Measurements from ENCODE around the gene YIF1B. TPM values are rescaled to one million over a fixed set of nuclear protein-coding genes. Genes with fewer than 3 reads are reported as not detected.

Gene YIF1B
- total and polyA plus RNA-seq, 3 experiments from 2014 or later: 45.4 to 60.3 (median 57.9) TPM

DNA sequence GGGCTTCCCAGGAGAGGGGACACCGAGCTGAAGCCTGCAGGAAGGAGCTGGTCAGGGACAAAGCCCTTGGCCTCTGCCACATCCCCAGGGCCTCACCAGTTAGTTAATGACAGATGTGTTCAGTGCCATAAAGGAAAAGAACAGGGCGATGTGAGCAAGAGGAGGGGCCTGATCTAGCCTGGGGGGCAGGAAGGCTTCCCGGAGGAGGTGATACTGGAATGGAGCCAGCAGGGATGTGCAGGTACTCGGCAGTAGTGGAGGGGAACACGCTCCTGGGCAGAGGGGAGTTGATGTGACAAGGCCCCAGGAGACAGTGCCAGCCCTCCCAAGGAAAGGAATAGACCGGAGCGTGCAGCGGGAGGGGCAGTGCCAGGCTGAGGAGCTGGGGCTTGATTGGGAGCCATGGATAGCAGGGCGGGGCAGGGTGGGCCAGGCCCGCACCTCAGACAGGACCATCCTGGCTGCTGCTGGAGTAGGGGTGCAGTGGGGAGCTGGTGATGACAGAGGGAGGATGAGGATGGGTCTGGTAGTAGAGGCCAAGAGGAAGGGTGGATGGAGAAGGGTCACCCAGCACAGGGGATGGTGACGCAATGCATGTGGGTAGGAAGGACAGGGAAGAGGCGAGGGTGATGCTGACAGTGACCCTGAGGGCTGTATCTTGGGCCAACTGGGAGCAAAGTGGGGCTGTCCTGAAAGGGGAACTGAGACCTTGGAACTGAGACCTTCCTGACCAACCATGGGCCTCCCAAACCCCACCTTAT lies 7.6 kb downstream of the YIF1B start:
- no peak overlapping the region for H3K27ac ChIP-seq (ENCODE audit: low read depth, low read length)
- no peaks in the 10 kb centered on the region for H3K9me3 Mint-ChIP-seq
- no peaks in the 10 kb centered on the region for H3K9me3 ChIP-seq (ENCODE audit: low read length)
- no peak overlapping the region for H3K4me3 ChIP-seq (ENCODE audit: low read length)
- no peaks in the 10 kb centered on the region for H3K4me1 ChIP-seq (ENCODE audit: insufficient read depth, low read length)
- ChIA-PET CTCF (no interaction called here), POLR2A (no interaction called here)
- no peaks in the 10 kb centered on the region for H3K27me3 ChIP-seq (ENCODE audit: insufficient read depth, low read length, poor library complexity, severe bottlenecking)
- no peaks in the 10 kb centered on the region for H3K27me3 Mint-ChIP-seq
- H3K4me1 Mint-ChIP-seq: peaks cover 0 to 17% (median 9%) of the 10 kb centered on the region in 3 donors
- H3K36me3 ChIP-seq (ENCODE audit: insufficient read depth, low read length): no peaks in the 10 kb centered on the region
- H3K4me3 Mint-ChIP-seq: no peak overlapping the region
- no peak for DNase-seq
- H3K27ac Mint-ChIP-seq: peak overlapping the region in 1 of 8 donors; percentile 17
- H3K36me3 Mint-ChIP-seq: peaks cover 0 to 43% (median 4%) of the 10 kb centered on the region in 3 donors

DNA sequence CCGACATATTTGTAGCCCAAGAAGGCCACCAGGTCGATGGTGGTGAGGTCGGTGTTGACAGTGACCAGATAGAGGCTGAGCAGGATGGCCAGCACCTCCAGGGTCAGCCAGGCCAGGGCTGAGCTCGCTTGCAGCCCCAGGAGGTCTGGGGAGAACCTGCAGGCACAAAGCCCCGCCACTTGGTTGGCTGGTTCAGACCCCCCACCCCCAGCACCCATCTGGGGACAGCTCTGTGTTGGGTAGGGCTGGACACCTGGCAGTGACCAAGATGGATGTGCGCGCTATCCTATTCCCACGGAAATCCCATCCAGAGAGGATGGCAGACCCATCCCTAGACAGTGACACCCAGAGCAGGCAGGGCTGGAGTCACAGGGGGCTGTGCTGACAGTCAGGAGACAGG lies 8.2 kb downstream of the YIF1B start:
- H3K27me3 Mint-ChIP-seq: no peaks in the 10 kb centered on the region

DNA sequence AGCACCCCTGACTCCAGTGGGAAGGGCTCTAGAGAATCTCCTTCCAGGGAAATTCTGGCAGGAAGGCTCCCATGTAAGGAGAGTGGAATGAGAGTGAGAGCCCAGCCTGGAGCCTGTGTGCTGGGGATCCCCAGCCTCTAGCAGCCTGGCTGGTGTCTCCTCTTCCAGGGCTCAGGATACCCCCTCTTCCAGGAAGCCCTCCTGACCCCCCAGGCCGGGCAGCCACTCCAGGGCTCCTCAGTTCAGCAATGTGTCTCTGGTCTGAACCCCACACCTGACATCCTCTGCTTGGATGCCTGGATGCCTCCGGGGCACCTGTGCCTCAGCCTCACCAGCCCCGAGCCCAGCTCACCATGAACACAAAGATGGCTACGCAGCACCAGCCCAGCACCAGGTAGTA lies 8.7 kb downstream of the YIF1B start:
- peaks cover 0 to 43% (median 4%) of the 10 kb centered on the region in 3 donors for H3K36me3 Mint-ChIP-seq
- Histone ChIP-seq H3K27me3 (ENCODE audit: insufficient read depth, low read length, poor library complexity, severe bottlenecking) (no peaks in the 10 kb centered on the region), H3K36me3 (ENCODE audit: insufficient read depth, low read length) (no peaks in the 10 kb centered on the region), H3K4me1 (ENCODE audit: insufficient read depth, low read length) (no peaks in the 10 kb centered on the region), H3K27ac (ENCODE audit: low read depth, low read length) (no peak overlapping the region), H3K4me3 (ENCODE audit: low read length) (no peak overlapping the region), H3K9me3 (ENCODE audit: low read length) (no peaks in the 10 kb centered on the region)
- H3K4me3 Mint-ChIP-seq: no peak overlapping the region
- H3K27me3 Mint-ChIP-seq: no peaks in the 10 kb centered on the region
- no peak for DNase-seq
- CTCF ChIA-PET: no interaction called here
- no peaks in the 10 kb centered on the region for H3K9me3 Mint-ChIP-seq
- H3K4me1 Mint-ChIP-seq: peaks cover 0 to 14% (median 4%) of the 10 kb centered on the region in 3 donors
- POLR2A ChIA-PET: no interaction called here
- no peak overlapping the region for H3K27ac Mint-ChIP-seq

More for the DNA sequence above, 8.2 kb downstream of the YIF1B start:
- H3K9me3 Mint-ChIP-seq: no peaks in the 10 kb centered on the region
- ChIA-PET POLR2A (no interaction called here), CTCF (no interaction called here)
- H3K4me1 Mint-ChIP-seq: peaks cover 0 to 16% (median 8%) of the 10 kb centered on the region in 3 donors
- Histone ChIP-seq H3K4me3 (ENCODE audit: low read length) (no peak overlapping the region), H3K9me3 (ENCODE audit: low read length) (no peaks in the 10 kb centered on the region), H3K36me3 (ENCODE audit: insufficient read depth, low read length) (no peaks in the 10 kb centered on the region), H3K27ac (ENCODE audit: low read depth, low read length) (no peak overlapping the region), H3K27me3 (ENCODE audit: insufficient read depth, low read length, poor library complexity, severe bottlenecking) (no peaks in the 10 kb centered on the region), H3K4me1 (ENCODE audit: insufficient read depth, low read length) (no peaks in the 10 kb centered on the region)
- DNase-seq: no peak
- H3K27ac Mint-ChIP-seq: peak overlapping the region in 1 of 8 donors; percentile 11
- H3K36me3 Mint-ChIP-seq: peaks cover 0 to 43% (median 4%) of the 10 kb centered on the region in 3 donors
- no peak overlapping the region for H3K4me3 Mint-ChIP-seq

DNA sequence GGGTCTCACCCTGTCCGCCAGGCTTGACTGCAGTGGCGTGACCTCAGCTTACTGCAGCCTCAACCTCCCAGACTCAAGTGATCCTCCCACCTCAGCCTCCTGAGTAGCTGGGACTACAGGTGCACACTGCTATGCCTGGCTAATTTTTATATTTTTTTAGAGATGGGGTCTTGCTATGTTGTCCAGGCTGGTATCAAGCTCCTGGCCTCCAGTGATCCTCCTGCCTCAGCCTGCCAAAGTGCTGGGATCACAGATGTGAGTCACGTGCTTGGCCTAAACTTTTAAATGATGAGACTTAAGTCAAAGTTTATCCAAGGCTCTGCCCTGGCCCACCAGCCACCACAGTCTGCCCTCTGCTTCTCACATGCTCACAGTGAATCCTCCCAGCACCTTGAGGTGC lies 9.5 kb downstream of the YIF1B start:
- no peak for DNase-seq
- Mint-ChIP-seq H3K4me1 (peaks cover 0 to 10% (median 4%) of the 10 kb centered on the region in 3 donors), H3K27ac (no peak overlapping the region), H3K4me3 (no peak overlapping the region), H3K27me3 (no peaks in the 10 kb centered on the region), H3K9me3 (no peaks in the 10 kb centered on the region), H3K36me3 (peaks cover 0 to 41% (median 3%) of the 10 kb centered on the region in 3 donors)
- POLR2A ChIA-PET: interaction anchor here (0.6 kb wide), 1 partner anchor 398 kb away, joined by 3 read pairs; no protein-coding TSS in a partner anchor
- Histone ChIP-seq H3K4me3 (ENCODE audit: low read length) (no peak overlapping the region), H3K36me3 (ENCODE audit: insufficient read depth, low read length) (no peaks in the 10 kb centered on the region), H3K4me1 (ENCODE audit: insufficient read depth, low read length) (no peaks in the 10 kb centered on the region), H3K27me3 (ENCODE audit: insufficient read depth, low read length, poor library complexity, severe bottlenecking) (no peaks in the 10 kb centered on the region), H3K27ac (ENCODE audit: low read depth, low read length) (no peak overlapping the region), H3K9me3 (ENCODE audit: low read length) (no peaks in the 10 kb centered on the region)
- CTCF ChIA-PET: interaction anchor here (0.8 kb wide), 1 partner anchor 54 kb away, joined by 3 read pairs; no protein-coding TSS in a partner anchor

DNA sequence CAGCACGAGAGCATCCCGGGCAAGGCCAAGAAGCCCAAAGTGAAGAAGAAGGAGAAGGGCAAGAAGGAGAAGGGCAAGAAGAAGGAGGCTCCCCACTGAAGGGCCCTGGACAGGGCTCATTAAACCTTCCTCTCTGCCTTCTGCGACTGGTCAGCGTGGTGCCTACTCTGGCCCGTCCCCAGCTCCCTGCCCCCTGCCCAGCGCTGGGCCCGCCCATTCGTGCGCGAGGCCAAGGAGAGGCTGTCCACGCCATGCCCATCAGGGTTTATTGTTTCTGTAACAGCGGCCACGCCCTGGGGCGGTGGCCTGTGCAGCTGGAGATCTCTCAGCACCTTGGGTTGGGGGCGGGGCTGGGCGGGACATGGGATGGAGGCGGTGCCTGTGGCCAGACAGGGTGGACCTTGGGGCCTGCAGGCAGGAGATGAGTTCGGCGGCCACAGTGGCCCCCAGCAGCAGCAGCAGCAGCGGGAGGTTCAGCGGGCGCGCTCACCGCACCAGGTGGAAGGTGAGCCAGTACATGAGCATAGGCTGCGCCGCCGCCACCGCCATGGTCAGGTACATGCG lies 10.8 kb downstream of the YIF1B start:
- Mint-ChIP-seq H3K27me3 (no peaks in the 10 kb centered on the region), H3K4me3 (no peak overlapping the region), H3K9me3 (no peaks in the 10 kb centered on the region), H3K36me3 (peaks cover 0 to 34% (median 3%) of the 10 kb centered on the region in 3 donors), H3K27ac (peak overlapping the region in 1 of 8 donors; percentile 60), H3K4me1 (no peaks in the 10 kb centered on the region)
- no peaks in the 10 kb centered on the region for H3K4me1 ChIP-seq (ENCODE audit: insufficient read depth, low read length)
- POLR2A ChIA-PET: no interaction called here
- no peak overlapping the region for H3K27ac ChIP-seq (ENCODE audit: low read depth, low read length)
- H3K36me3 ChIP-seq (ENCODE audit: insufficient read depth, low read length): no peaks in the 10 kb centered on the region
- H3K9me3 ChIP-seq (ENCODE audit: low read length): no peaks in the 10 kb centered on the region
- DNase-seq: no peak
- H3K27me3 ChIP-seq (ENCODE audit: insufficient read depth, low read length, poor library complexity, severe bottlenecking): no peaks in the 10 kb centered on the region
- CTCF ChIA-PET: no interaction called here
- H3K4me3 ChIP-seq (ENCODE audit: low read length): no peak overlapping the region

DNA sequence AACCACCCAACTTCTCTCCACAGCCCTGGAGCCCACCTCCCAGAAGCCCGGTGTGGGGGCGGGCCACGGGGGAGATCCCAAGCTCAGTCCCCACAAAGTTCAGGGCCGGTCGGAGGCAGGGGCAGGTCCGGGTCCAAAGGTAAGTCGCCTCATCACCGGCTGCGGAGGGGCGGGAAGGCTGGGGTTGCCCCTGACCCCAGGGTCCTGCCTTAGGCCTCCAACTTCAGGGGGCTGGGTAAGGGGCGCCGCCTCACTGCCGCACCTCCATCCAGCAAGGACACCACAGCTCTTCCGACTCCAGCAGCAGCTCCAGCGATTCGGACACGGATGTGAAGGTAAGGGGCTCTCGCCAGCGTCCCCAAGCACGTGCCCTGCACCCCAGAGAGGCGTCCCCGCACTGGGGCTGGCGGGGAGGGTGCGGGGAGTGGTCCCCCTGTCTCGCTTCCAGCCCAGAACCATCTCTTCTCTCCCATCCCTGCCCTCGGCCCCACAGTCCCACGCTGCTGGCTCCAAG lies 11.3 kb downstream of the YIF1B start:
- H3K4me1 ChIP-seq (ENCODE audit: insufficient read depth, low read length): no peaks in the 10 kb centered on the region
- H3K4me1 Mint-ChIP-seq: no peaks in the 10 kb centered on the region
- no peaks in the 10 kb centered on the region for H3K36me3 ChIP-seq (ENCODE audit: insufficient read depth, low read length)
- H3K27me3 Mint-ChIP-seq: no peaks in the 10 kb centered on the region
- no peaks in the 10 kb centered on the region for H3K9me3 Mint-ChIP-seq
- no peak for DNase-seq
- ChIA-PET CTCF (no interaction called here), POLR2A (no interaction called here)
- no peak overlapping the region for H3K27ac ChIP-seq (ENCODE audit: low read depth, low read length)
- no peaks in the 10 kb centered on the region for H3K27me3 ChIP-seq (ENCODE audit: insufficient read depth, low read length, poor library complexity, severe bottlenecking)
- peaks cover 0 to 31% (median 3%) of the 10 kb centered on the region in 3 donors for H3K36me3 Mint-ChIP-seq
- no peak overlapping the region for H3K27ac Mint-ChIP-seq
- H3K9me3 ChIP-seq (ENCODE audit: low read length): no peaks in the 10 kb centered on the region
- no peak overlapping the region for H3K4me3 ChIP-seq (ENCODE audit: low read length)
- no peak overlapping the region for H3K4me3 Mint-ChIP-seq

DNA sequence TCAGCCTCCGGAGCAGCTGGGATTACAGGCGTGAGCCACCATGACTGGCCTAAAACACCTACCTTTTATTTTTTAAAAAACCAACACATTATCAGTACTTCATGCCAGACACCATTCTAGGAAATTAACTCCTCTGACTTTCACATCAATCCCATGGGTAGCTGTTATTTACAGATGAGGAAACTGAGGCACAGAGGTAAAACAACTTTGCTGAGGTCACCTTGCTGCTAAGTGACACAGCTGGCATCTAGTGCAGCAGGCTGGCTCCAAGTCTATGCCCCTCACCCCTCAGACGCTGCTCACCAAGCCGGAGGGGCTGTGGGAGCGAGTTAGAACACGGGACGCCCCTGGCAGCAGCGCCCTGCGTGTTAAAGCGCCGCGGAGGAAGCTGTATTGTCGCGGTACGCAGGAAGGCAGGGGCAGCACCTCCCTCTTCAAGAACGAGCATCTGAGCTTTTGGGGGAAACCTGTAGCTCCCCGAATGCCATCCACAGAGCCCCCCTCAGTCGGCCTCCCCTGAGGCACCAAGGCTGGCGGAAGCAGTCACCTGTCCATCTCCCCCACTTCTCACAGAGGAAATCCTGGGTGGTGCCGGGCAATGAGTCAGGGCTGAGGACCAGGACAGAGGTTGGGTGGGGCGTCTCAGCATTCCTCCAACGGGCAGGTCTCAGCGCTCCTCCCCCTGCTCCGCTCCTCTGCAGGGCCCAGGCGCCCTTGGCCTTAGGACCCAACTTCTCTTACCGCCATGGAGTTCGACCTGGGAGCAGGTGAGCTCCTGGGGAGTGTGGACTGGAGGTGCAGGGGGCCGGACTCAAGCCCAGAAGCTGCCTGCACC lies 12.0 kb downstream of the YIF1B start, which contains the start of gene C19orf33:
Gene C19orf33, plus strand, starts transcription at position 735 of the 835 bp plus-strand sequence. Its CDS starts 11 bp downstream, at position 746.
- Mint-ChIP-seq H3K4me3 (no peak within 1 kb of the TSS), H3K36me3 (peaks cover 0 to 27% (median 3%) of the 10 kb centered on the region in 3 donors), H3K27me3 (no peaks in the 10 kb centered on the region), H3K4me1 (no peaks in the 10 kb centered on the region), H3K27ac (peak within 1 kb of the TSS in 2 of 8 donors; percentile 43 to 50), H3K9me3 (no peaks in the 10 kb centered on the region)
- ChIA-PET CTCF (no interaction called here), POLR2A (no interaction called here)
- Histone ChIP-seq H3K27ac (ENCODE audit: low read depth, low read length) (no peak within 1 kb of the TSS), H3K4me1 (ENCODE audit: insufficient read depth, low read length) (no peaks in the 10 kb centered on the region), H3K36me3 (ENCODE audit: insufficient read depth, low read length) (no peaks in the 10 kb centered on the region), H3K4me3 (ENCODE audit: low read length) (no peak within 1 kb of the TSS), H3K27me3 (ENCODE audit: insufficient read depth, low read length, poor library complexity, severe bottlenecking) (no peaks in the 10 kb centered on the region), H3K9me3 (ENCODE audit: low read length) (no peaks in the 10 kb centered on the region)
- DNase-seq: no peak
